HepG2 (cell line): ENCODE measurements around the gene ACP2. TPM values are rescaled to one million over a fixed set of nuclear protein-coding genes. Genes with fewer than 3 reads are reported as not detected.

ENCODE experiments used
- ARID4A ChIP-seq: sonication (generic); formaldehyde crosslinking; IDR thresholded peaks from 2 replicates; pipeline ENCODE4 v1.5.0; 2020; ENCODE audit warnings: mild to moderate bottlenecking, missing genetic modification reagents, borderline replicate concordance
- BORCS8-MEF2B ChIP-seq: sonication (generic); formaldehyde crosslinking; IDR thresholded peaks from 2 replicates; pipeline ENCODE4 v1.8.0; 2022; ENCODE audit warnings: mild to moderate bottlenecking, missing genetic modification reagents
- BRCA1 ChIP-seq: sonication (generic); formaldehyde crosslinking; IDR thresholded peaks from 2 replicates; pipeline ENCODE4 v1.4.0; 2020; ENCODE audit warnings: missing genetic modification reagents
- CBX2 ChIP-seq, 2 experiments: fragments of 200-600 bp in 1 of 2; sonication (generic); formaldehyde crosslinking in 1 of 2; IDR thresholded peaks; 2 replicates each; pipeline versions ENCODE4 v1.7.0 to v1.8.1; 2018 to 2022; ENCODE audit warnings: low read depth in 2 of 2, low read length in 1 of 2, mild to moderate bottlenecking in 1 of 2, missing genetic modification reagents in 1 of 2
- CREBL2 ChIP-seq: sonication (generic); formaldehyde crosslinking; IDR thresholded peaks from 2 replicates; pipeline ENCODE4 v1.8.1; 2023; ENCODE audit warnings: missing genetic modification reagents, mild to moderate bottlenecking, borderline replicate concordance
- GABPB1 ChIP-seq: IDR thresholded peaks from 2 replicates; pipeline ENCODE4 v1.6.1; 2016; ENCODE audit warnings: mild to moderate bottlenecking, missing genetic modification reagents, moderate library complexity, missing compliant biosample characterization
- HNRNPUL1 ChIP-seq: fragments of 200-400 bp; formaldehyde crosslinking; IDR thresholded peaks from 2 replicates; pipeline ENCODE4 v1.6.1; 2017; ENCODE audit warnings: low read depth, mild to moderate bottlenecking, low read length, moderate library complexity
- KDM5A ChIP-seq: fragments of 200-600 bp; sonication (generic); IDR thresholded peaks from 2 replicates; pipeline ENCODE4 v1.7.0; 2018; ENCODE audit warnings: antibody characterized with exemption, mild to moderate bottlenecking, low read length, borderline replicate concordance
- KLF13 ChIP-seq: sonication (generic); formaldehyde crosslinking; IDR thresholded peaks from 2 replicates; pipeline ENCODE4 v1.4.0; 2020; ENCODE audit warnings: mild to moderate bottlenecking, missing genetic modification reagents
- MYNN ChIP-seq: sonication (generic); formaldehyde crosslinking; IDR thresholded peaks from 2 replicates; pipeline ENCODE4 v1.4.0; 2020; ENCODE audit warnings: mild to moderate bottlenecking, low read depth, missing genetic modification reagents
- NFE2L1 ChIP-seq: sonication (generic); formaldehyde crosslinking; IDR thresholded peaks from 2 replicates; pipeline ENCODE4 v1.4.0; 2020; ENCODE audit warnings: missing genetic modification reagents, mild to moderate bottlenecking, borderline replicate concordance
- NRL ChIP-seq: sonication (generic); formaldehyde crosslinking; IDR thresholded peaks from 2 replicates; pipeline ENCODE4 v1.5.0; 2020; ENCODE audit warnings: missing genetic modification reagents, mild to moderate bottlenecking, moderate library complexity, borderline replicate concordance
- POGK ChIP-seq: sonication (generic); formaldehyde crosslinking; conservative IDR thresholded peaks from 2 replicates; pipeline ENCODE4 v1.8.0; 2022; ENCODE audit warnings: mild to moderate bottlenecking, moderate library complexity, missing genetic modification reagents
- RXRA ChIP-seq: sonication (generic); formaldehyde crosslinking; IDR thresholded peaks from 2 replicates; pipeline ENCODE4 v1.5.1; 2020; ENCODE audit warnings: missing genetic modification reagents
- TCF12 ChIP-seq, 2 experiments: fragments of 450-650 bp in 1 of 2; sonication (generic) in 1 of 2; formaldehyde crosslinking in 1 of 2; IDR thresholded peaks; 2 replicates each; pipeline versions ENCODE4 v1.6.1 to v1.8.0; 2017 to 2022; ENCODE audit warnings: antibody characterized with exemption in 1 of 2, mild to moderate bottlenecking in 1 of 2, missing genetic modification reagents in 1 of 2, moderate library complexity in 1 of 2
- ZNF280D ChIP-seq: sonication (generic); formaldehyde crosslinking; IDR thresholded peaks from 2 replicates; pipeline ENCODE4 v1.5.1; 2020; ENCODE audit warnings: mild to moderate bottlenecking, missing genetic modification reagents
- ZNF326 ChIP-seq: sonication (generic); formaldehyde crosslinking; IDR thresholded peaks from 2 replicates; pipeline ENCODE4 v1.4.0; 2020; ENCODE audit warnings: missing genetic modification reagents, borderline replicate concordance
- ZSCAN25 ChIP-seq: sonication (generic); formaldehyde crosslinking; IDR thresholded peaks from 2 replicates; pipeline ENCODE4 v1.8.0; 2022; ENCODE audit warnings: mild to moderate bottlenecking, missing genetic modification reagents
- polyA plus RNA-seq, 8 experiments: library from polyadenylated mRNA; depleted of rRNA in 3 of 8; stranded (reverse) in 7 of 8; unstranded in 1 of 8; fragments of >200 nt; fragmentation: Illumina TruSeq in 4 of 8; extraction: Trizol in 4 of 8; gene quantifications; 2 replicates each; pipeline versions ENCODE4 v1.2.1 to v1.2.3, GENCODE V29; 2011 to 2016; ENCODE audit warnings: low read depth in 4 of 8, missing spikeins in 1 of 8, mixed read lengths in 1 of 8; ENCODE audit not compliant: insufficient read depth in 1 of 8
- total RNA-seq, 5 experiments: library from RNA; depleted of rRNA; stranded (reverse); fragments of >200 nt; fragmentation: Illumina TruSeq; extraction: Trizol; gene quantifications; 2 replicates each; pipeline ENCODE4 v1.2.3, GENCODE V29; 2016; ENCODE audit warnings: low read depth in 1 of 5

ACP2 gene
- total and polyA plus RNA-seq, 2 of the 13 experiments (the other 11 are each of a cell fraction or from before 2014, with no cell fraction given), result 17.7 to 20.2 TPM

GRCh38 chr11:47248664-47249377, at the start of gene ACP2 (continued):
- TF ChIP-seq ARID4A (CRISPR knock-in tag) (peak; percentile 92), RXRA (CRISPR knock-in tag) (peak; percentile 91), POGK (CRISPR knock-in tag) (peak; percentile 88), NRL (CRISPR knock-in tag) (peak; percentile 98), KLF13 (CRISPR knock-in tag) (no peak), BRCA1 (peak; percentile 82; the same call in 1 of the 2 replicates), CBX2 (IDR thresholded peaks at IDR 0.05; ENCODE audit: low read depth, low read length) (no peak), CBX2 (CRISPR knock-in tag; IDR thresholded peaks at IDR 0.05; ENCODE audit: low read depth) (peak; percentile 67; the same call in 1 of the 2 replicates), GABPB1 (CRISPR knock-in tag) (peak; percentile 100), ZNF326 (CRISPR knock-in tag) (no peak), CREBL2 (CRISPR knock-in tag) (peak; percentile 82; the same call in 1 of the 2 replicates), ZSCAN25 (CRISPR knock-in tag) (peak; percentile 81; the same call in 1 of the 2 replicates), KDM5A (peak; percentile 95), BORCS8-MEF2B (CRISPR knock-in tag) (peak; percentile 89), TCF12 (IDR thresholded peaks at IDR 0.05) (no peak), TCF12 (CRISPR knock-in tag; IDR thresholded peaks at IDR 0.05) (no peak), HNRNPUL1 (no peak), MYNN (CRISPR knock-in tag) (peak; percentile 84; the same call in 1 of the 2 replicates), ZNF280D (CRISPR knock-in tag) (peak; percentile 83; the same call in 1 of the 2 replicates), NFE2L1 (CRISPR knock-in tag) (peak; percentile 67; the same call in 1 of the 2 replicates)
